Measurements from ENCODE around the gene OTOGL.

OTOGL gene

DNA sequence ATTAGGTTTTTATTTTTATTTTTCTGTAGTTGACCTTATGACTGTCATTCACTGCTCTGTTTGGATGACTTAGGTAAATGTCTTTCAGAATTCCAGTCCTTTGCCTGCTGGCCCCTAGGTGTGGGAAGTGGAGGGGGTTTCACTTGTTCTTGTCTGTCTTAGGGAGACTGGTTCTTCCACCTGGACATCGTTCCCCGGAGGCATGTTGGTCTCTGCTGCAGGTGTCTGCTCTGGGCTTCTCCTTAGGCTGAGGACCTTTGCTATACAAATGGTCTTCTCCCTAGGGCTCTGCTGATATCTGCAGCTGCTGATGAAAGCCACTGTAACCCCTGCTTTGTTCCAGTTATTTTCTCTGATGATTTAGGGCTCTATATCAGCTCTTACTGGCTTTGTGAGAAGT is 97.1 kb downstream of the OTOGL start:
- H3K4me3 ChIP-seq (ENCODE audit: low read length, poor library complexity, severe bottlenecking): no peak overlapping the region
- H3K9me3 ChIP-seq (ENCODE audit: insufficient read depth, low read depth, low read length): no peaks in the 10 kb centered on the region
- H3K9ac ChIP-seq (ENCODE audit: low read depth, low read length, poor library complexity, severe bottlenecking): no peak overlapping the region
- H4K20me1 ChIP-seq (ENCODE audit: insufficient read depth, low read length, poor library complexity, severe bottlenecking): no peaks in the 10 kb centered on the region
- H3K36me3 ChIP-seq (ENCODE audit: insufficient read depth, low read length): no peaks in the 10 kb centered on the region
- no peak overlapping the region for H3K4me2 ChIP-seq (ENCODE audit: low read depth, low read length, poor library complexity, severe bottlenecking)
- no peaks in the 10 kb centered on the region for H3K9me2 ChIP-seq (replicated peaks; ENCODE audit: low read depth, low read length)
- H3K27me3 ChIP-seq (ENCODE audit: insufficient read depth, low read length, poor library complexity, severe bottlenecking): no peaks in the 10 kb centered on the region
- H3K79me2 ChIP-seq (ENCODE audit: insufficient read depth, low read length): no peaks in the 10 kb centered on the region
- no peaks in the 10 kb centered on the region for H3K4me1 ChIP-seq (ENCODE audit: insufficient read depth, low read length, poor library complexity, severe bottlenecking)
- H3F3A ChIP-seq (ENCODE audit: low read depth): no peaks in the 10 kb centered on the region
- H2AFZ ChIP-seq (ENCODE audit: low read length): no peak overlapping the region
- TF ChIP-seq EZH2phosphoT487 (IDR thresholded peaks at IDR 0.05; ENCODE audit: borderline replicate concordance): no peak
- TF ChIP-seq, protein P1, sequence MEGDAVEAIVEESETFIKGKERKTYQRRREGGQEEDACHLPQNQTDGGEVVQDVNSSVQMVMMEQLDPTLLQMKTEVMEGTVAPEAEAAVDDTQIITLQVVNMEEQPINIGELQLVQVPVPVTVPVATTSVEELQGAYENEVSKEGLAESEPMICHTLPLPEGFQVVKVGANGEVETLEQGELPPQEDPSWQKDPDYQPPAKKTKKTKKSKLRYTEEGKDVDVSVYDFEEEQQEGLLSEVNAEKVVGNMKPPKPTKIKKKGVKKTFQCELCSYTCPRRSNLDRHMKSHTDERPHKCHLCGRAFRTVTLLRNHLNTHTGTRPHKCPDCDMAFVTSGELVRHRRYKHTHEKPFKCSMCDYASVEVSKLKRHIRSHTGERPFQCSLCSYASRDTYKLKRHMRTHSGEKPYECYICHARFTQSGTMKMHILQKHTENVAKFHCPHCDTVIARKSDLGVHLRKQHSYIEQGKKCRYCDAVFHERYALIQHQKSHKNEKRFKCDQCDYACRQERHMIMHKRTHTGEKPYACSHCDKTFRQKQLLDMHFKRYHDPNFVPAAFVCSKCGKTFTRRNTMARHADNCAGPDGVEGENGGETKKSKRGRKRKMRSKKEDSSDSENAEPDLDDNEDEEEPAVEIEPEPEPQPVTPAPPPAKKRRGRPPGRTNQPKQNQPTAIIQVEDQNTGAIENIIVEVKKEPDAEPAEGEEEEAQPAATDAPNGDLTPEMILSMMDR (conservative IDR thresholded peaks at IDR 0.05; ENCODE audit: low read length): no peak

GRCh38 chr12:80198782-80199337 is 99.5 kb downstream of the OTOGL start:
- H2AFZ ChIP-seq (ENCODE audit: low read length): no peak overlapping the region
- H3K4me2 ChIP-seq (ENCODE audit: low read depth, low read length, poor library complexity, severe bottlenecking): no peak overlapping the region
- H3K9ac ChIP-seq (ENCODE audit: low read depth, low read length, poor library complexity, severe bottlenecking): no peak overlapping the region
- H3K9me3 ChIP-seq (ENCODE audit: insufficient read depth, low read depth, low read length): no peaks in the 10 kb centered on the region
- H3K9me2 ChIP-seq (replicated peaks; ENCODE audit: low read depth, low read length): no peaks in the 10 kb centered on the region
- no peak overlapping the region for H3K4me3 ChIP-seq (ENCODE audit: low read length, poor library complexity, severe bottlenecking)
- H3K4me1 ChIP-seq (ENCODE audit: insufficient read depth, low read length, poor library complexity, severe bottlenecking): no peaks in the 10 kb centered on the region
- TF ChIP-seq, protein P1 (conservative IDR thresholded peaks at IDR 0.05; ENCODE audit: low read length): no peak
- no peaks in the 10 kb centered on the region for H3K79me2 ChIP-seq (ENCODE audit: insufficient read depth, low read length)
- no peaks in the 10 kb centered on the region for H3K36me3 ChIP-seq (ENCODE audit: insufficient read depth, low read length)
- H4K20me1 ChIP-seq (ENCODE audit: insufficient read depth, low read length, poor library complexity, severe bottlenecking): no peaks in the 10 kb centered on the region
- no peaks in the 10 kb centered on the region for H3F3A ChIP-seq (ENCODE audit: low read depth)
- no peaks in the 10 kb centered on the region for H3K27me3 ChIP-seq (ENCODE audit: insufficient read depth, low read length, poor library complexity, severe bottlenecking)

DNA sequence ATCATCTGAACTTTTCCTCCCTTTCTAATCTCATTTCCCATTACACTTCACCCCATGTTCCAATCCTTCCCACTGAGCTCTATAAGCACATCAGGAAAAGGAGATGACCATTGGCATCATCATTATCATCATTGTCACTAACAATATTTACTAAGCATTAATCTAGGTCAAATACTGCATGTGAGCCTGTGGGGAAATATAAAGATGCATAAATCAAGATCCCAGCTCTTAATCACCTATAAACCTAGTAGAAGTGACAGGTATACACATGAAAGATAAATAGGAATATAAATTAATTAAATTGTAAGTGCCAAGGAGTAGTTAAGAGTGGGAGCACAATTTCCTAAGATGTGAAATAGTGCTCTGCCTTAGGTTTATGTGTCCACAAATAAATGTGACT is 100.6 kb downstream of the OTOGL start:
- H4K20me1 ChIP-seq (ENCODE audit: insufficient read depth, low read length, poor library complexity, severe bottlenecking): no peaks in the 10 kb centered on the region
- H3F3A ChIP-seq (ENCODE audit: low read depth): no peaks in the 10 kb centered on the region
- H3K27me3 ChIP-seq (ENCODE audit: insufficient read depth, low read length, poor library complexity, severe bottlenecking): no peaks in the 10 kb centered on the region
- no peaks in the 10 kb centered on the region for H3K79me2 ChIP-seq (ENCODE audit: insufficient read depth, low read length)
- no peaks in the 10 kb centered on the region for H3K9me2 ChIP-seq (replicated peaks; ENCODE audit: low read depth, low read length)
- H3K9me3 ChIP-seq (ENCODE audit: insufficient read depth, low read depth, low read length): no peaks in the 10 kb centered on the region
- no peaks in the 10 kb centered on the region for H3K4me1 ChIP-seq (ENCODE audit: insufficient read depth, low read length, poor library complexity, severe bottlenecking)
- TF ChIP-seq, protein P1 (conservative IDR thresholded peaks at IDR 0.05; ENCODE audit: low read length): no peak
- TF ChIP-seq EZH2phosphoT487 (IDR thresholded peaks at IDR 0.05; ENCODE audit: borderline replicate concordance): no peak
- no peaks in the 10 kb centered on the region for H3K36me3 ChIP-seq (ENCODE audit: insufficient read depth, low read length)
- no peak overlapping the region for H3K4me2 ChIP-seq (ENCODE audit: low read depth, low read length, poor library complexity, severe bottlenecking)
- H3K9ac ChIP-seq (ENCODE audit: low read depth, low read length, poor library complexity, severe bottlenecking): no peak overlapping the region
- no peak overlapping the region for H2AFZ ChIP-seq (ENCODE audit: low read length)
- H3K4me3 ChIP-seq (ENCODE audit: low read length, poor library complexity, severe bottlenecking): no peak overlapping the region
